ENCODE measurements around the gene ZBTB7C.

ZBTB7C gene

GRCh38 chr18:48142994-48143393 lies 266.2 kb downstream of the ZBTB7C start (continued):
- TF ChIP-seq ZNF26 (tag by site-specific recombination; IDR thresholded peaks at IDR 0.05) (no peak), ZNF266 (tag by site-specific recombination; IDR thresholded peaks at IDR 0.05; ENCODE audit: low read depth) (no peak)

GRCh38 chr18:48142353-48142752 lies 266.8 kb downstream of the ZBTB7C start:
- TF ChIP-seq ZIC2 (tag by site-specific recombination; IDR thresholded peaks at IDR 0.05) (peak; percentile 96), ZNF664 (tag by site-specific recombination; IDR thresholded peaks at IDR 0.05) (no peak), SCRT1 (tag by site-specific recombination; IDR thresholded peaks at IDR 0.05; ENCODE audit: borderline replicate concordance) (no peak), ZBTB49 (tag by site-specific recombination; IDR thresholded peaks at IDR 0.05; ENCODE audit: low read depth) (no peak), GLIS1 (tag by site-specific recombination; IDR thresholded peaks at IDR 0.05) (0 out of 2 replicates have a peak, but pooled peaks have one; percentile 6)
- Histone ChIP-seq H3K4me1 (ENCODE audit: control insufficient read depth, insufficient read depth, low read length) (peaks cover 15% of the 10 kb centered on the region), H3K4me3 (ENCODE audit: low read depth, low read length) (no peak overlapping the region), H3K27ac (ENCODE audit: extremely low read depth, low read depth, low read length) (no peak overlapping the region), H3K9me3 (ENCODE audit: control insufficient read depth, insufficient read depth, low read depth, low read length) (no peaks in the 10 kb centered on the region), H3K36me3 (ENCODE audit: control insufficient read depth in 2 of 2, insufficient read depth in 1 of 2, low read length in 2 of 2) (no peaks in the 10 kb centered on the region)
- POLR2A ChIA-PET: no interaction called here
- CTCF ChIA-PET: interaction anchor here (0.6 kb wide), 1 partner anchor 78 kb away, joined by 3 read pairs; no protein-coding TSS in a partner anchor

GRCh38 chr18:48140731-48141130 lies 268.5 kb downstream of the ZBTB7C start:
- TF ChIP-seq ZNF2 (tag by site-specific recombination; IDR thresholded peaks at IDR 0.05) (no peak), ZFP41 (tag by site-specific recombination; IDR thresholded peaks at IDR 0.05; ENCODE audit: borderline replicate concordance) (no peak), ZNF18 (tag by site-specific recombination; IDR thresholded peaks at IDR 0.05) (no peak), ZNF670 (tag by site-specific recombination; IDR thresholded peaks at IDR 0.05; ENCODE audit: low read depth) (no peak), MEIS1 (CRISPR knock-in tag; IDR thresholded peaks at IDR 0.05; ENCODE audit: borderline replicate concordance) (no peak), KLF17 (tag by site-specific recombination; IDR thresholded peaks at IDR 0.05) (no peak), ZNF791 (tag by site-specific recombination; IDR thresholded peaks at IDR 0.05) (no peak), ZNF530 (tag by site-specific recombination; IDR thresholded peaks at IDR 0.05; ENCODE audit: low read depth) (no peak), YY2 (tag by site-specific recombination; IDR thresholded peaks at IDR 0.05) (no peak)
- H3K27ac ChIP-seq (ENCODE audit: extremely low read depth, low read depth, low read length): no peak overlapping the region
- ChIA-PET POLR2A (interaction anchor here (1.2 to 1.5 kb wide), 2 partner anchors 11 to 21 kb away, joined by 5 read pairs; no protein-coding TSS in a partner anchor), CTCF (no interaction called here)
- peaks cover 16% of the 10 kb centered on the region for H3K4me1 ChIP-seq (ENCODE audit: control insufficient read depth, insufficient read depth, low read length)
- no peak overlapping the region for H3K4me3 ChIP-seq (ENCODE audit: low read depth, low read length)
- no peaks in the 10 kb centered on the region for H3K36me3 ChIP-seq (ENCODE audit: control insufficient read depth in 2 of 2, insufficient read depth in 1 of 2, low read length in 2 of 2)
- no peaks in the 10 kb centered on the region for H3K9me3 ChIP-seq (ENCODE audit: control insufficient read depth, insufficient read depth, low read depth, low read length)
